ENCODE results near the gene PPM1H. TPM values are rescaled to one million over a fixed set of nuclear protein-coding genes. Genes with fewer than 3 reads are reported as not detected.

Gene PPM1H
- total and polyA plus RNA-seq, 2 of the 8 experiments (the other 6 are each of a cell fraction or from before 2014, with no cell fraction given) = 16.4 to 36.1 TPM

DNA sequence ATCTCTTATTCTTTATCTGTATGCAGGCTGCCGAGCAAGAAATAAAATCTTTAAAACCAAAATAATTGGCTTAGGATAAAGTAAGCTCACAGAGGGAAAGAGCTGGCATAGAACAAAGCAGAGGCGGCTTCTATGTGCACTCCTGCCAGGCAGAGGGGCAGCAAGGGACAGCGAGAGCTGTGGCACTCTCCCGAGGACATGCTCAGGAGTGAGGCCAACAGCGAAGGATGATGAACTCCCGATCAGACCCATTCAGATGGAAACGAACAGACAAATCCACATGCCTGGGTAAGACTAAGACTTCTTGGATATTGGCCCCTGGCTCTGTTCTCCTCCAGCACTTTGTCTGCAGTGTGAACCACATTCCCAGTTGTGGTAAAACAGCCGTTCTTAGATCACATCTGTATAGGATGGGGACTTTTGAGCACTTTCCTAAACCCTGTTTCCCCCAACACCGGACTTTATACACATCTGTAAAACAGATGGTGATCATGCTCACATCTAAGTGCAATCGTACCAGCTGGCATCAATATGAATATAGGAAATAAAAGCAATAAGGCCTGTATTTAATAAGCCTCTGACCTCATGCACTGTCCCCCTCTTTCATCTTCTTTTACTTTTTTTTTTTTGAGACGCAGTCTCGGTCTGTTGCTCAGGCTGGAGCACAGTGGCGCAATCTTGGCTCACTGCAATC, 134.1 kb downstream of the PPM1H start:
- no peaks in the 10 kb centered on the region for H3K79me1 ChIP-seq (ENCODE audit: low read depth, low read length)
- POLR2A ChIA-PET (ENCODE audit: partially characterized antibody) = no interaction called here
- H4K5ac ChIP-seq (ENCODE audit: insufficient read length, low read depth, low read length) = no peak overlapping the region
- no peak overlapping the region for H3K27ac ChIP-seq (ENCODE audit: low read depth, low read length)
- H2AK5ac ChIP-seq (ENCODE audit: low read depth, low read length) = no peak overlapping the region
- H3K23me2 ChIP-seq (ENCODE audit: low read depth, low read length) = no peaks in the 10 kb centered on the region
- no peak overlapping the region for H2AFZ ChIP-seq (ENCODE audit: low read length)
- H3K27me3 ChIP-seq (replicated peaks in 1 of 4; ENCODE audit: control insufficient read depth in 3 of 4, extremely low read depth in 1 of 4, insufficient read depth in 3 of 4, low read length in 3 of 4) = no peaks in the 10 kb centered on the region
- no peaks in the 10 kb centered on the region for H3K9me3 ChIP-seq (ENCODE audit: insufficient read depth in 2 of 2, low read depth in 1 of 2, low read length in 1 of 2)
- H3K79me2 ChIP-seq (ENCODE audit: control insufficient read depth in 1 of 2, insufficient read depth in 2 of 2, low read length in 2 of 2) = no peaks in the 10 kb centered on the region
- no peak overlapping the region for H2BK20ac ChIP-seq (ENCODE audit: low read length)
- WGBS, 2 experiments (ENCODE audit: extremely low coverage in 1 of 2, insufficient coverage in 1 of 2, insufficient read length in 1 of 2, insufficient replicate concordance in 2 of 2, low coverage in 1 of 2, low lambda C conversion rate in 2 of 2, missing lambda C conversion rate in 1 of 2) = 90% methylated on average over 13 of the region's 13 CpGs; no CpG with 5 or more reads in 1 of the 2 experiments
- no peaks in the 10 kb centered on the region for H3K36me3 ChIP-seq (ENCODE audit: control insufficient read depth in 2 of 4, insufficient read depth in 4 of 4, low read length in 3 of 4)
- no peak overlapping the region for H4K91ac ChIP-seq (replicated peaks; ENCODE audit: insufficient read length, low read length)
- no peak overlapping the region for H3K4me3 ChIP-seq (ENCODE audit: extremely low read depth in 1 of 4, insufficient read depth in 2 of 4, low read depth in 3 of 4, low read length in 4 of 4)
- no peak overlapping the region for H3K9ac ChIP-seq (replicated peaks in 1 of 4; ENCODE audit: extremely low read depth in 1 of 4, low read depth in 3 of 4, low read length in 3 of 4)
- H3K56ac ChIP-seq (replicated peaks; ENCODE audit: insufficient read length, low read depth, low read length) = no peak overlapping the region
- FAIRE-seq (no peak), DNase-seq (ENCODE audit: low read depth in 1 of 2, low spot score in 2 of 2) (no peak)
- no peak overlapping the region for H3K4ac ChIP-seq (replicated peaks; ENCODE audit: insufficient read length, low read depth, low read length)
- H3K4me1 ChIP-seq (replicated peaks in 1 of 4; ENCODE audit: control insufficient read depth in 3 of 4, insufficient read depth in 4 of 4, low read length in 3 of 4) = peaks cover 0 to 5% (median 0%) of the 10 kb centered on the region in 4 experiments; a peak in 3 of 7 replicates
- no peak overlapping the region for H3K14ac ChIP-seq (ENCODE audit: insufficient read length)
- H2BK15ac ChIP-seq (ENCODE audit: low read length) = no peak overlapping the region
- H2BK120ac ChIP-seq (replicated peaks; ENCODE audit: low read depth, low read length) = no peak overlapping the region
- no peak overlapping the region; the same call in 1 of the 2 replicates for H4K8ac ChIP-seq (ENCODE audit: extremely low read depth, insufficient read depth, low read length)
- no peak overlapping the region for H3K23ac ChIP-seq (ENCODE audit: insufficient read length)
- no peak overlapping the region for H3K18ac ChIP-seq (ENCODE audit: extremely low read depth, low read length)
- H2BK12ac ChIP-seq (ENCODE audit: low read depth, low read length) = no peak overlapping the region
- no peak overlapping the region for H2BK5ac ChIP-seq (ENCODE audit: low read depth, low read length)
- CTCF ChIA-PET (ENCODE audit: partially characterized antibody) = interaction anchor here (0.6 to 11.9 kb wide), 9 partner anchors 12 to 364 kb away, joined by 3 to 173 read pairs (median 7); no protein-coding TSS in a partner anchor
- no peak overlapping the region for H3K4me2 ChIP-seq (ENCODE audit: insufficient read depth in 1 of 2, low read depth in 2 of 2, low read length in 2 of 2)
- H4K20me1 ChIP-seq (replicated peaks in 1 of 2; ENCODE audit: control insufficient read depth in 1 of 2, insufficient read depth in 2 of 2, low read length in 2 of 2) = peaks cover 2% of the 10 kb centered on the region in 2 experiments
- no peak for TF ChIP-seq HDAC2 (IDR thresholded peaks at IDR 0.05; ENCODE audit: borderline replicate concordance in 1 of 2, low read depth in 2 of 2, low read length in 2 of 2)
- no peak for TF ChIP-seq ATF3 (IDR thresholded peaks at IDR 0.05; ENCODE audit: insufficient read depth, low read depth, low read length)
- TF ChIP-seq CTBP2 (IDR thresholded peaks at IDR 0.05; ENCODE audit: borderline replicate concordance, insufficient read depth, insufficient read length, low read length) = no peak
- TF ChIP-seq BCL11A (IDR thresholded peaks at IDR 0.05; ENCODE audit: low read depth in 2 of 2, low read length in 2 of 2) = no peak
- TF ChIP-seq NRF1 (IDR thresholded peaks at IDR 0.05; ENCODE audit: low read depth, low read length) = no peak
- no peak for TF ChIP-seq EGR1 (IDR thresholded peaks at IDR 0.05; ENCODE audit: borderline replicate concordance, low read depth, low read length)
- TF ChIP-seq KDM1A (IDR thresholded peaks at IDR 0.05; ENCODE audit: borderline replicate concordance, low read length) = no peak
- TF ChIP-seq GTF2F1 (IDR thresholded peaks at IDR 0.05; ENCODE audit: borderline replicate concordance, low read depth, low read length) = no peak
- no peak for TF ChIP-seq HDAC6 (IDR thresholded peaks at IDR 0.05; ENCODE audit: low read depth, low read length)
- TF ChIP-seq PHF8 (conservative IDR thresholded peaks at IDR 0.05; ENCODE audit: low read depth, low read length) = no peak
- TF ChIP-seq GABPA (IDR thresholded peaks at IDR 0.05; ENCODE audit: borderline replicate concordance, insufficient read depth, low read length) = no peak
- TF ChIP-seq CHD2 (IDR thresholded peaks at IDR 0.05; ENCODE audit: low read length) = no peak
